Sigmoid colon (tissue), 4 donors: ENCODE data around the gene CADM4.

Source experiments
- CTCF ChIP-seq, 4 experiments: fragments of 450-650 bp in 3 of 4; fragments of 200-600 bp in 1 of 4; IDR thresholded peaks; one replicate each; pipeline ENCODE4 v1.5.1; 2016 to 2019; ENCODE audit warnings: antibody characterized with exemption in 4 of 4, mild to moderate bottlenecking in 3 of 4, moderate library complexity in 2 of 4
- POLR2A ChIP-seq, 2 donors: fragments of 450-650 bp; IDR thresholded peaks; one replicate each; pipeline ENCODE4 v1.6.1; 2016; ENCODE audit warnings: antibody characterized with exemption in 2 of 2, mild to moderate bottlenecking in 2 of 2, moderate library complexity in 2 of 2
- POLR2AphosphoS5 ChIP-seq, 4 donors: sonication (generic); formaldehyde crosslinking; IDR thresholded peaks; one replicate each; pipeline ENCODE4 v1.6.1; 2017; ENCODE audit warnings: antibody characterized with exemption in 4 of 4

GRCh38 chr19:43667126-43667875 lies 27.7 kb upstream of the CADM4 start:
- TF ChIP-seq POLR2AphosphoS5 (IDR thresholded peaks at IDR 0.05) (no peak), CTCF (IDR thresholded peaks at IDR 0.05) (no peak), POLR2A (IDR thresholded peaks at IDR 0.05) (no peak)
